ENCODE measurements around the gene SCAMP2. TPM values are rescaled to one million over a fixed set of nuclear protein-coding genes. Genes with fewer than 3 reads are reported as not detected.

The SCAMP2 gene
- total RNA-seq, 4 donors from 2014 or later = 154 to 234 (median 193) TPM

DNA sequence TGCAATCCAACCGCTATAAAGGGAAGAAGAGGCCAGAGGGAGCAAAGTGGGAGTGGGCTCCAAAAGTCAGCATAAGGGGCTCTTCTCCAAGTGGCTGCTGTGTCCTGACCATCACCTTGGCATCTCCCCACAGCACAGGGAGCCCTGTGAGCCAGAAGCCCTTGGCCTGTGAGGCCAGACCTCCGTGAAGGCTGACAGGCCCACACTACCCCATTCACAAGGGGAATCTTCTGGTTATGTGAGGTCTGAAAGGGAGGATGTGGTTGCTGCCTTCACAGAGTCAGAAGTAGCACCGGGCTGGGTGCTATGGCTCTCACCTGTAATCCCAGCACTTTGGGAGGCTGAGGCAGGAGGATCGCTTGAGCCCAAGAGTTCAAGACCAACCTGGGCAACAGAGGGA is 27.6 kb downstream of the SCAMP2 start:
- intact Hi-C loops (cut with DNase I; ENCODE audit: low total_unique reads) (loop anchor here (10.0 kb wide), 1 partner anchor 109 kb away; the partner anchor contains the start of gene RPP25), in situ Hi-C loops (cut with MboI; ENCODE audit: low pct_ligation_motif_present in 1 of 4, low pct_unique_long_range_greater_than_20kb in 1 of 4, low sequenced_read_pairs in 3 of 4) (no loop called here)
- TF ChIP-seq POLR2A (IDR thresholded peaks at IDR 0.05) (no peak), CTCF (IDR thresholded peaks at IDR 0.05) (no peak), EP300 (IDR thresholded peaks at IDR 0.05; ENCODE audit: low read depth) (no peak), POLR2AphosphoS5 (IDR thresholded peaks at IDR 0.05) (no peak)
- no peaks in the 10 kb centered on the region for H3K27me3 ChIP-seq
- peak overlapping the region in 1 of 4 donors; percentile 87 for H3K27ac ChIP-seq
- no peak for DNase-seq
- no peaks in the 10 kb centered on the region for H3K9me3 ChIP-seq
- peaks cover 19 to 31% (median 26%) of the 10 kb centered on the region in 4 donors for H3K4me1 ChIP-seq
- H3K4me3 ChIP-seq = no peak overlapping the region
- peaks cover 0 to 30% (median 14%) of the 10 kb centered on the region in 4 donors for H3K36me3 ChIP-seq
- 74% methylated on average over 4 of the region's 4 CpGs; no CpG with 5 or more reads in 1 of the 2 donors for WGBS, 2 donors (ENCODE audit: low coverage in 1 of 2)

DNA sequence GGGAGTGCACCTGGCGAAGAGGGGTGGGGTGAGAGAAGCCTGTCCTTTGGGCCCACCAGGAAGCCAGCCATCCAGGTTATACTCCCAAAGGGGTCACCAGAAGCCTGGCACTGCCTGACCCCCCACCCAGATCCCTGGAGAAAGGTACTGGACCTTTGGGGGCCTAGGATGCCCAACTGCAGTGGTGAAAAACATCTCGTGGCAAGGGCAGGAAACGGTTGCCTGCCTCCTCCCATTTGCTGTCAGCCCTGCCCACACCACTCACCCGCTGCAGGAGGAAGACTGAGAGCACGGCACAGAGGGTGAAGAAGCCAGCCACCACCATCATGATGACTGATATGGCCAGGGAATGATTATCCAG is 28.0 kb downstream of the SCAMP2 start:
- Histone ChIP-seq H3K27ac (peak overlapping the region in 1 of 4 donors; percentile 87), H3K4me3 (no peak overlapping the region), H3K4me1 (peaks cover 19 to 30% (median 25%) of the 10 kb centered on the region in 4 donors), H3K27me3 (no peaks in the 10 kb centered on the region), H3K36me3 (peaks cover 0 to 28% (median 12%) of the 10 kb centered on the region in 4 donors), H3K9me3 (no peaks in the 10 kb centered on the region)
- DNase-seq = no peak
- 63% methylated on average over 5 of the region's 5 CpGs; no CpG with 5 or more reads in 1 of the 2 donors for WGBS, 2 donors (ENCODE audit: low coverage in 1 of 2)
- intact Hi-C loops (cut with DNase I; ENCODE audit: low total_unique reads) = loop anchor here (10.0 kb wide), 1 partner anchor 110 kb away; the partner anchor contains the start of gene RPP25
- in situ Hi-C loops (cut with MboI; ENCODE audit: low pct_ligation_motif_present in 1 of 4, low pct_unique_long_range_greater_than_20kb in 1 of 4, low sequenced_read_pairs in 3 of 4) = no loop called here
- TF ChIP-seq EP300 (IDR thresholded peaks at IDR 0.05; ENCODE audit: low read depth) (no peak), CTCF (IDR thresholded peaks at IDR 0.05) (no peak), POLR2A (IDR thresholded peaks at IDR 0.05) (no peak), POLR2AphosphoS5 (IDR thresholded peaks at IDR 0.05) (no peak)

DNA sequence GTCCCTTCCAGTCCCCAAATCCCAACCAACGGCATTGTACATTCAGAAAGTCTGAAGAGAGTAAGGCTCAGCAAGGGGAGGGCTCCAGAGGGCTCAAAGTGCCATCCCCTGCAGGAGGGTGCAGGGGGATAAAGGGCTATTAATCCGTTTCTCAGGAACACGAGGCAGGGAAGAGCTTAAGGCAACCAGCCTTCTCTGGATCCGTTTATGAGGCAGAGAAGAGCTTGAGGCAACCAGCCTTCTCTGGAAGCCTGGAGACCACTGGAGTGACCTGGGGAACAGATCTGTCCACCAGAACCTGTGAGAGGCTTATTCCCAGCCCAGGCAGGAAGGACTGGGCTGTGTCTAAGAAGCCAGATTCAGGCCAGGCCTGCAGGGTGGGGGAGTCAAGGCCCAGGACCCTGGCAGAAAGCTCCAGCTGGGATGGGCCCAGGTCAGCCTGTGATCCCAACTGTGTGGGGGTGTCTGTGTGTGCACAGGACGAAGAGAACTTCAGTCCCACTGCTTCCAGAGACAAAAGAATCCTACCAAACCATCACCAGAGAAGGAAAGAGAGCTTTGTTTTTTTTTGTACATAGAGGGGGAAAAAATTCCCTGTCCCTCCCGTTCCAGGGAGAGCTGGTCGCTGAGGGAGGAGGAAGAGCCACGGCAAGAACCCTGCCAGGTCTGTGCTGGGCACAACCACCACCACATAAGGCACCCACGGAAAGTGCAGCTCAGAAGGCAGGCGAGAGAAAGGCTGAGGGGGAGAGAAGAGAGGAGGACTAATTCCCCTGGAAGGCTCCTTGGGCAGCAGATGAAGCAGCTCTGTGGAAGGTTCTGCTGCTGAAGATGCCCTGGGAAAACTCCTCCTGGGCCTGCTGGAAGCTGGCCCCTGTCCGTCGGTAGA is 28.6 kb downstream of the SCAMP2 start:
- no peak overlapping the region for H3K4me3 ChIP-seq
- no peak for DNase-seq
- H3K27ac ChIP-seq = peak overlapping the region; percentile 7 to 95 (median 90)
- no peaks in the 10 kb centered on the region for H3K27me3 ChIP-seq
- H3K36me3 ChIP-seq = peaks cover 0 to 23% (median 9%) of the 10 kb centered on the region in 4 donors
- WGBS, 2 donors (ENCODE audit: low coverage in 1 of 2) = 76% methylated on average over 12 of the region's 12 CpGs; no CpG with 5 or more reads in 1 of the 2 donors
- H3K4me1 ChIP-seq = peaks cover 19 to 30% (median 25%) of the 10 kb centered on the region in 4 donors
- in situ Hi-C loops (cut with MboI; ENCODE audit: low pct_ligation_motif_present in 1 of 4, low pct_unique_long_range_greater_than_20kb in 1 of 4, low sequenced_read_pairs in 3 of 4) (no loop called here), intact Hi-C loops (cut with DNase I; ENCODE audit: low total_unique reads) (loop anchor here (5.0 to 10.0 kb wide), 2 partner anchors 62 to 110 kb away; partner anchors contain the start of genes CSK and RPP25)
- H3K9me3 ChIP-seq = no peaks in the 10 kb centered on the region
- TF ChIP-seq POLR2AphosphoS5 (IDR thresholded peaks at IDR 0.05) (no peak), CTCF (IDR thresholded peaks at IDR 0.05) (no peak), POLR2A (IDR thresholded peaks at IDR 0.05) (no peak), EP300 (IDR thresholded peaks at IDR 0.05; ENCODE audit: low read depth) (no peak)

DNA sequence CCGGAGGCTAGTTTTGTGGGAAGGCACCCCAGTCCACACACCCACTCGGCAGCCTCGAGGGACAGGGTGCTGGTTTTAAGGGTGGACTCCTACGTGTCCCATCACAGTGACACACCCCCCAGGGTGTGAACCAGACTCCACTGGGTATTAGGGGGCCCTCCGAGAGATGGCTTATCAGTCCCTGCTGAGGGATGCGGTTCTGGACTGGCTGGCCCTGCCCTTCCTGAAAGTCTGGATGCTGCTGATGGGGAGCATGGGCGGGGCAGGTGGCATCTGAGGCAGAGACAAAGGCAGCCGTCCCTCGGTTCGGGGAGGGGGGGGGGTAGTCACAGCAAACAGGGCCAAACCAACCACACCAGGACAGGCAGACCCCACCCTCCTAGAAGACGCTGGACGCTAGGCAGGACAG is 29.3 kb downstream of the SCAMP2 start:
- Histone ChIP-seq H3K9me3 (no peaks in the 10 kb centered on the region), H3K36me3 (peaks cover 0 to 23% (median 9%) of the 10 kb centered on the region in 4 donors), H3K4me3 (peak overlapping the region in 2 of 4 donors; percentile 71 to 78), H3K27ac (peak overlapping the region; percentile 87 to 95 (median 92)), H3K4me1 (peaks cover 19 to 30% (median 25%) of the 10 kb centered on the region in 4 donors), H3K27me3 (no peaks in the 10 kb centered on the region)
- intact Hi-C loops (cut with DNase I; ENCODE audit: low total_unique reads) (loop anchor here (5.0 to 10.0 kb wide), 2 partner anchors 62 to 111 kb away; partner anchors contain the start of genes CSK and RPP25), in situ Hi-C loops (cut with MboI; ENCODE audit: low pct_ligation_motif_present in 1 of 4, low pct_unique_long_range_greater_than_20kb in 1 of 4, low sequenced_read_pairs in 3 of 4) (no loop called here)
- 62% methylated on average over 12 of the region's 12 CpGs; no CpG with 5 or more reads in 1 of the 2 donors for WGBS, 2 donors (ENCODE audit: low coverage in 1 of 2)
- no peak for DNase-seq
- TF ChIP-seq EP300 (IDR thresholded peaks at IDR 0.05; ENCODE audit: low read depth) (no peak), POLR2A (IDR thresholded peaks at IDR 0.05) (no peak), CTCF (IDR thresholded peaks at IDR 0.05) (no peak), POLR2AphosphoS5 (IDR thresholded peaks at IDR 0.05) (no peak)
